Left colon (tissue), 2 donors: Measurements from ENCODE around the gene CLTC. TPM values are rescaled to one million over a fixed set of nuclear protein-coding genes. Genes with fewer than 3 reads are reported as not detected.
A peak's percentile ranks its signal among the peaks of the same experiment; 100 is the strongest.
"Not testable (repeated sequence)": the region's sequence is repeated elsewhere in the genome, so short reads cannot be mapped to it uniquely, and the experiment has no call there.

Source experiments
- ATAC-seq: fragments of 200-7000 bp; cut with Tn5 transposase; one replicate; pipeline ENCODE4 v1.9.1; 2020; ENCODE audit warnings: mild to moderate bottlenecking, moderate library complexity
- DNase-seq, 2 donors: peaks; one replicate each; pipeline ENCODE4 v3.0.0-alpha.2; 2020
- intact Hi-C, 2 donors: fragments of 100-400 bp; cut with DNase I in 1 of 2; cut with micrococcal nuclease in 1 of 2; formaldehyde crosslinking; loops; one replicate each; pipeline versions ENCODE4 v1.11.2 to v1.14.0; 2022; cut with DNase I, micrococcal nuclease
- long read RNA-seq: library from polyadenylated mRNA; unstranded; transcript quantifications from one replicate; pipeline ENCODE4 v2.0.0, GENCODE V29; 2021
- total RNA-seq, 2 donors: library from RNA; stranded (reverse); fragmentation: NEBNext Ultra II Directional; extraction: Animal tissue kit (Norgen Biotek cat#: 25700); gene quantifications; one replicate each; pipeline ENCODE4 v1.2.1, GENCODE V29; 2021
- donor health status: DM: no; HTN: no; CAD: no.
- donor health status: DM: yes; HTN: yes; CAD: no.

CLTC gene
- total RNA-seq: 100 to 1,000 TPM; 295 to 329 TPM
- long read RNA-seq, full-length matches to known transcripts: 35 of 123 reads
- long read RNA-seq, partial matches to known transcripts: 81 of 123 reads
- long read RNA-seq, other reads (novel, unspliced or antisense): 7 of 123 reads

GRCh38 chr17:59619298-59620063, at the start of gene CLTC:
Gene CLTC, plus strand, starts transcription at chr17:59619895. Its CDS starts 237 bp downstream, at chr17:59620132.
- intact Hi-C loops: no loop called here
- ATAC-seq (peak; percentile 83), DNase-seq (peak; percentile 93 to 94)

GRCh38 chr17:59572301-59572924, 47.3 kb upstream of the CLTC start:
- DNase-seq (no peak), ATAC-seq (no peak)
- intact Hi-C loops: no loop called here

- intact Hi-C loops, ATAC-seq, DNase-seq: not testable (repeated sequence)
These were observed 35.5 kb upstream of the CLTC start for GRCh38 chr17:59584168-59584567.

- intact Hi-C loops: no loop called here
- DNase-seq (no peak), ATAC-seq (no peak)
These were observed 19.5 kb upstream of the CLTC start for GRCh38 chr17:59600169-59600568.

- intact Hi-C loops: no loop called here
- DNase-seq: no peak
- ATAC-seq: no peak
These were observed 18.6 kb upstream of the CLTC start for GRCh38 chr17:59601130-59601529.

GRCh38 chr17:59607061-59607460, 12.6 kb upstream of the CLTC start:
- intact Hi-C loops: no loop called here
- ATAC-seq: no peak
- no peak for DNase-seq

GRCh38 chr17:59607817-59608403, 11.8 kb upstream of the CLTC start:
- intact Hi-C loops: no loop called here
- ATAC-seq (no peak), DNase-seq (peak in 1 of 2 donors; percentile 27)

GRCh38 chr17:59611503-59611902, 8.2 kb upstream of the CLTC start:
- intact Hi-C loops: no loop called here
- DNase-seq: no peak
- no peak for ATAC-seq

- DNase-seq: no peak
- intact Hi-C loops: no loop called here
- ATAC-seq: no peak
These were observed 3.3 kb upstream of the CLTC start for GRCh38 chr17:59616253-59616920.

- no peak for DNase-seq
- ATAC-seq: no peak
- intact Hi-C loops: no loop called here
These were observed 2.5 kb upstream of the CLTC start for GRCh38 chr17:59617156-59617732.

GRCh38 chr17:59619035-59619297, 729 bp upstream of the CLTC start:
- ATAC-seq (no peak), DNase-seq (no peak)
- intact Hi-C loops: no loop called here

GRCh38 chr17:59620064-59620359, 317 bp downstream of the CLTC start:
- intact Hi-C loops: no loop called here
- DNase-seq: no peak
- no peak for ATAC-seq

- DNase-seq: peak; percentile 56 to 67
- intact Hi-C loops: no loop called here
- ATAC-seq: peak; percentile 35
These were observed 994 bp downstream of the CLTC start for GRCh38 chr17:59620518-59621259.

GRCh38 chr17:59621771-59622170, 2.1 kb downstream of the CLTC start:
- intact Hi-C loops: no loop called here
- no peak for DNase-seq
- no peak for ATAC-seq

- intact Hi-C loops: no loop called here
- DNase-seq (no peak), ATAC-seq (no peak)
These were observed 3.5 kb downstream of the CLTC start for GRCh38 chr17:59623151-59623550.

- intact Hi-C loops: no loop called here
- DNase-seq (no peak), ATAC-seq (no peak)
These were observed 7.1 kb downstream of the CLTC start for GRCh38 chr17:59626756-59627155.

- ATAC-seq (no peak), DNase-seq (no peak)
- intact Hi-C loops: no loop called here
These were observed 7.6 kb downstream of the CLTC start for GRCh38 chr17:59627274-59627673.

- intact Hi-C loops: no loop called here
- ATAC-seq (no peak), DNase-seq (no peak)
These were observed 8.1 kb downstream of the CLTC start for GRCh38 chr17:59627770-59628171.

GRCh38 chr17:59629174-59629573, 9.5 kb downstream of the CLTC start:
- ATAC-seq: no peak
- no peak for DNase-seq
- intact Hi-C loops: no loop called here
